H1 (cell line): ENCODE results near the gene PRRT1B. TPM values are rescaled to one million over a fixed set of nuclear protein-coding genes. Genes with fewer than 3 reads are reported as not detected.

ENCODE experiments used
- CTCF ChIA-PET: fragments of 300-600 bp; sonication (Branson Sonifier 250); formaldehyde crosslinking; loops from one replicate; lab custom pipeline; 2021; ENCODE audit not compliant: partially characterized antibody; lab: Charles Lee
- POLR2A ChIA-PET: fragments of 300-600 bp; sonication (Branson Sonifier 250); formaldehyde crosslinking; loops from one replicate; lab custom pipeline; 2021; ENCODE audit warnings: inconsistent platforms; ENCODE audit not compliant: partially characterized antibody; lab: Charles Lee
- DNase-seq, 2 experiments: peaks; one replicate each; pipeline versions ENCODE4 v3.0.0 to v3.0.0-alpha.2; 2010 to 2022; ENCODE audit warnings: low spot score in 2 of 2, low read depth in 1 of 2, mixed read lengths in 1 of 2
- FAIRE-seq: peaks from 2 replicates; lab custom pipeline; 2011; peaks lifted over from hg19 to GRCh38; lab: Jason Lieb, UNC
- H2AFZ ChIP-seq: 2 replicates; pipeline ENCODE4 v1.8.1; 2012; ENCODE audit warnings: low read length, inconsistent platforms
- H2AK5ac ChIP-seq: 2 replicates; pipeline ENCODE4 v1.6.1; 2013; ENCODE audit warnings: low read depth, low read length
- H2BK120ac ChIP-seq: replicated peaks from 2 replicates; pipeline ENCODE3; 2013; ENCODE audit warnings: low read depth, low read length, inconsistent platforms
- H2BK12ac ChIP-seq: 2 replicates; pipeline ENCODE4 v1.6.1; 2013; ENCODE audit warnings: low read depth, low read length
- H2BK15ac ChIP-seq: 2 replicates; pipeline ENCODE4 v1.6.1; 2013; ENCODE audit warnings: low read length
- H2BK20ac ChIP-seq: 2 replicates; pipeline ENCODE4 v1.6.1; 2013; ENCODE audit warnings: low read length
- H2BK5ac ChIP-seq: 2 replicates; pipeline ENCODE4 v1.6.1; 2013; ENCODE audit warnings: low read depth, low read length
- H3K14ac ChIP-seq: 2 replicates; pipeline ENCODE4 v1.6.1; 2013; ENCODE audit warnings: inconsistent platforms; ENCODE audit not compliant: insufficient read length
- H3K18ac ChIP-seq: 2 replicates; pipeline ENCODE4 v1.6.1; 2013; ENCODE audit warnings: low read length; ENCODE audit errors: extremely low read depth
- H3K23ac ChIP-seq: 2 replicates; pipeline ENCODE4 v1.6.1; 2013; ENCODE audit warnings: inconsistent platforms; ENCODE audit not compliant: insufficient read length
- H3K23me2 ChIP-seq: 2 replicates; pipeline ENCODE4 v1.6.1; 2013; ENCODE audit warnings: low read depth, low read length
- H3K27ac ChIP-seq: 2 replicates; pipeline ENCODE4 v1.6.1; 2011; ENCODE audit warnings: low read depth, low read length, inconsistent platforms
- H3K27me3 ChIP-seq, 4 experiments: replicated peaks in 1 of 4; 1 replicate in 1 of 4; 2 replicates in 3 of 4; pipeline versions ENCODE4 v1.6.1 to v1.8.1; 2011 to 2013; ENCODE audit warnings: low read length in 3 of 4, mild to moderate bottlenecking in 3 of 4, inconsistent platforms in 2 of 4, mixed read lengths in 2 of 4, moderate library complexity in 1 of 4; ENCODE audit not compliant: control insufficient read depth in 3 of 4, insufficient read depth in 3 of 4; ENCODE audit errors: extremely low read depth in 1 of 4
- H3K36me3 ChIP-seq, 4 experiments: 2 replicates each; pipeline versions ENCODE4 v1.6.1 to v1.8.1; 2011 to 2013; ENCODE audit warnings: mild to moderate bottlenecking in 4 of 4, low read length in 3 of 4, moderate library complexity in 2 of 4, control low read depth in 1 of 4, inconsistent platforms in 1 of 4; ENCODE audit not compliant: insufficient read depth in 4 of 4, control insufficient read depth in 2 of 4
- H3K4ac ChIP-seq: replicated peaks from 2 replicates; pipeline ENCODE3; 2013; ENCODE audit warnings: low read length, low read depth, mixed read lengths, inconsistent platforms; ENCODE audit not compliant: insufficient read length
- H3K4me1 ChIP-seq, 4 experiments: replicated peaks in 1 of 4; 1 replicate in 1 of 4; 2 replicates in 3 of 4; pipeline versions ENCODE4 v1.6.1 to v1.8.1; 2011 to 2013; ENCODE audit warnings: low read length in 3 of 4, inconsistent platforms in 2 of 4, mixed read lengths in 1 of 4; ENCODE audit not compliant: insufficient read depth in 4 of 4, control insufficient read depth in 3 of 4
- H3K4me2 ChIP-seq, 2 experiments: 2 replicates each; pipeline versions ENCODE4 v1.6.1 to v1.8.1; 2011 to 2013; ENCODE audit warnings: low read depth in 2 of 2, low read length in 2 of 2, control low read depth in 1 of 2, inconsistent platforms in 1 of 2, mild to moderate bottlenecking in 1 of 2; ENCODE audit not compliant: insufficient read depth in 1 of 2
- H3K4me3 ChIP-seq, 4 experiments: fragments of 200-600, 300-600 bp in 1 of 4; sonication (generic), shearing (Covaris generic), sonication (Bioruptor Twin) in 1 of 4; 2 replicates each; pipeline versions ENCODE4 v1.5.1 to v1.8.1; 2011 to 2016; ENCODE audit warnings: low read length in 4 of 4, low read depth in 3 of 4, control low read depth in 2 of 4, inconsistent platforms in 2 of 4, mild to moderate bottlenecking in 2 of 4, mixed read lengths in 1 of 4, moderate library complexity in 1 of 4; ENCODE audit not compliant: insufficient read depth in 2 of 4; ENCODE audit errors: extremely low read depth in 1 of 4
- H3K56ac ChIP-seq: replicated peaks from 2 replicates; pipeline ENCODE3; 2013; ENCODE audit warnings: low read depth, mild to moderate bottlenecking, mixed read lengths, low read length, inconsistent platforms; ENCODE audit not compliant: insufficient read length
- H3K79me1 ChIP-seq: 2 replicates; pipeline ENCODE4 v1.6.1; 2013; ENCODE audit warnings: low read depth, low read length, control low read depth
- H3K79me2 ChIP-seq, 2 experiments: 2 replicates each; pipeline versions ENCODE4 v1.6.1 to v1.8.1; 2012 to 2013; ENCODE audit warnings: low read length in 2 of 2, mild to moderate bottlenecking in 2 of 2, inconsistent platforms in 1 of 2; ENCODE audit not compliant: insufficient read depth in 2 of 2, control insufficient read depth in 1 of 2
- H3K9ac ChIP-seq, 4 experiments: replicated peaks in 1 of 4; 1 replicate in 1 of 4; 2 replicates in 3 of 4; pipeline versions ENCODE4 v1.6.1 to v1.8.1; 2011 to 2013; ENCODE audit warnings: low read depth in 3 of 4, low read length in 3 of 4, control low read depth in 2 of 4, mild to moderate bottlenecking in 2 of 4, moderate library complexity in 2 of 4, inconsistent platforms in 1 of 4; ENCODE audit errors: extremely low read depth in 1 of 4
- H3K9me3 ChIP-seq, 2 experiments: 2 replicates each; pipeline versions ENCODE4 v1.6.1 to v1.8.1; 2012 to 2013; ENCODE audit warnings: mild to moderate bottlenecking in 2 of 2, moderate library complexity in 2 of 2, control low read depth in 1 of 2, inconsistent platforms in 1 of 2, low read depth in 1 of 2, low read length in 1 of 2, mixed read lengths in 1 of 2; ENCODE audit not compliant: insufficient read depth in 2 of 2
- H4K20me1 ChIP-seq, 2 experiments: replicated peaks in 1 of 2; 2 replicates each; pipeline versions ENCODE3 to v1.8.1; 2011 to 2013; ENCODE audit warnings: inconsistent platforms in 2 of 2, low read length in 2 of 2, mild to moderate bottlenecking in 1 of 2; ENCODE audit not compliant: insufficient read depth in 2 of 2, control insufficient read depth in 1 of 2
- H4K5ac ChIP-seq: 2 replicates; pipeline ENCODE4 v1.6.1; 2013; ENCODE audit warnings: low read length, low read depth, mixed read lengths, inconsistent platforms; ENCODE audit not compliant: insufficient read length
- H4K8ac ChIP-seq: 2 replicates; pipeline ENCODE4 v1.8.0; 2013; ENCODE audit warnings: mild to moderate bottlenecking, moderate library complexity, low read length, inconsistent platforms; ENCODE audit not compliant: insufficient read depth; ENCODE audit errors: extremely low read depth
- H4K91ac ChIP-seq: replicated peaks from 2 replicates; pipeline ENCODE3; 2013; ENCODE audit warnings: low read length, mixed read lengths, inconsistent platforms; ENCODE audit not compliant: insufficient read length
- BRCA1 ChIP-seq: IDR thresholded peaks from 2 replicates; pipeline ENCODE4 v1.6.1; 2012; ENCODE audit warnings: low read depth, low read length, improper control_type of control experiment
- CBX5 ChIP-seq: fragments of 300-800, 300-1000 bp; sonication (generic); IDR thresholded peaks from 2 replicates; pipeline ENCODE4 v1.7.1; 2016; ENCODE audit warnings: antibody characterized with exemption, low read length, low read depth
- CBX8 ChIP-seq: fragments of 300-800, 300-1000 bp; sonication (generic); IDR thresholded peaks from 2 replicates; pipeline ENCODE4 v1.7.1; 2016; ENCODE audit warnings: low read depth, low read length, borderline replicate concordance
- EZH2 ChIP-seq: fragments of 200-600 bp; sonication (generic); IDR thresholded peaks from 2 replicates; pipeline ENCODE4 v1.7.1; 2012; ENCODE audit warnings: low read depth, mild to moderate bottlenecking, moderate library complexity, low read length, inconsistent platforms; ENCODE audit not compliant: severe bottlenecking
- GTF2F1 ChIP-seq: IDR thresholded peaks from 2 replicates; pipeline ENCODE4 v1.6.1; 2012; ENCODE audit warnings: low read depth, low read length, improper control_type of control experiment, borderline replicate concordance
- HDAC6 ChIP-seq: IDR thresholded peaks from one replicate; pipeline ENCODE4 v1.7.1; 2012; ENCODE audit warnings: low read depth, mild to moderate bottlenecking, inconsistent platforms, low read length, moderate library complexity
- PHF8 ChIP-seq: fragments of 200-600 bp; sonication (generic); conservative IDR thresholded peaks from 2 replicates; pipeline ENCODE4 v1.7.1; 2012; ENCODE audit warnings: low read depth, mild to moderate bottlenecking, inconsistent platforms, low read length, moderate library complexity
- POLR2A ChIP-seq, 2 experiments: IDR thresholded peaks; 1 replicate in 1 of 2; 2 replicates in 1 of 2; pipeline ENCODE4 v1.6.1; 2011; ENCODE audit warnings: low read depth in 2 of 2, low read length in 2 of 2, mild to moderate bottlenecking in 2 of 2; ENCODE audit errors: control extremely low read depth in 1 of 2
- SIX5 ChIP-seq: IDR thresholded peaks from 2 replicates; pipeline ENCODE4 v1.6.1; 2011; ENCODE audit warnings: mild to moderate bottlenecking, low read depth, low read length
- SP2 ChIP-seq: IDR thresholded peaks from 2 replicates; pipeline ENCODE4 v1.6.1; 2012; ENCODE audit warnings: mild to moderate bottlenecking, low read length, inconsistent platforms
- SRF ChIP-seq: IDR thresholded peaks from 2 replicates; pipeline ENCODE4 v1.6.1; 2011; ENCODE audit warnings: mild to moderate bottlenecking, low read depth, low read length, moderate library complexity
- ZNF274 ChIP-seq: IDR thresholded peaks from 2 replicates; pipeline ENCODE4 v1.7.0; 2012; ENCODE audit warnings: low read length, borderline replicate concordance; ENCODE audit errors: extremely low read depth
- WGBS, 2 experiments: shearing (Covaris generic) in 1 of 2; methylation state at CpG; one replicate each; pipeline versions ENCODE4 v1.1.6 to v1.1.7; 2013 to 2015; ENCODE audit warnings: low lambda C conversion rate in 2 of 2, mixed read lengths in 2 of 2, inconsistent platforms in 1 of 2, low coverage in 1 of 2, missing lambda C conversion rate in 1 of 2; ENCODE audit not compliant: insufficient replicate concordance in 2 of 2, insufficient coverage in 1 of 2, insufficient read length in 1 of 2; ENCODE audit errors: extremely low coverage in 1 of 2, missing lambda C conversion rate in 1 of 2; 5-methylcytosine and 5-hydroxymethylcytosine counted together
- polyA plus RNA-seq, 7 experiments: library from polyadenylated mRNA; depleted of rRNA in 3 of 7; stranded (reverse) in 5 of 7; unstranded in 2 of 7; fragments of >200 nt in 5 of 7; fragments of 200-250 nt in 2 of 7; gene quantifications; 1 replicate in 5 of 7; 2 replicates in 1 of 7; 4 replicates in 1 of 7; pipeline versions ENCODE4 v1.2.1 to v1.2.3, GENCODE V29; 2011 to 2013; ENCODE audit warnings: missing spikeins in 2 of 7, mixed read lengths in 2 of 7
- total RNA-seq: library from RNA; stranded (reverse); fragmentation: NEBNext Ultra II Directional; extraction: Animal tissue kit (Norgen Biotek cat#: 25700); gene quantifications from 2 replicates; pipeline ENCODE4 v1.2.1, GENCODE V29; 2021

PRRT1B gene
- total and polyA plus RNA-seq, 2 of the 8 experiments (the other 6 are each of a cell fraction or from before 2014, with no cell fraction given): 0.30 to 1.2 TPM

- Histone ChIP-seq H2BK15ac (no peak overlapping the region), H3K27me3 (no peaks in the 10 kb centered on the region), H3K9ac (no peak overlapping the region), H3K23ac (no peak overlapping the region), H2AFZ (no peak overlapping the region), H4K91ac (no peak overlapping the region), H2BK20ac (no peak overlapping the region), H4K8ac (0 out of 2 replicates have a peak overlapping the region, but pooled peaks have one; percentile 35), H4K20me1 (peaks cover 0 to 6% of the 10 kb centered on the region in 2 experiments), H3K79me2 (no peaks in the 10 kb centered on the region), H3K4me1 (no peaks in the 10 kb centered on the region; a peak in 1 of 7 replicates), H2BK12ac (no peak overlapping the region), H3K56ac (no peak overlapping the region), H2BK120ac (no peak overlapping the region), H3K9me3 (no peaks in the 10 kb centered on the region), H4K5ac (no peak overlapping the region), H3K4ac (no peak overlapping the region), H3K14ac (no peak overlapping the region), H3K4me2 (no peak overlapping the region), H3K18ac (no peak overlapping the region), H3K36me3 (peaks cover 0 to 3% (median 0%) of the 10 kb centered on the region in 4 experiments; a peak in 2 of 8 replicates), H3K23me2 (no peaks in the 10 kb centered on the region), H3K79me1 (no peaks in the 10 kb centered on the region), H2BK5ac (no peak overlapping the region), H3K4me3 (no peak overlapping the region), H3K27ac (no peak overlapping the region), H2AK5ac (no peak overlapping the region)
- ChIA-PET POLR2A (no interaction called here), CTCF (interaction anchor here (0.6 to 1.2 kb wide), 3 partner anchors 24 to 126 kb away, joined by 3 to 4 read pairs (median 3); no protein-coding TSS in a partner anchor)
- FAIRE-seq: no peak
- no peak for DNase-seq
- 94% methylated on average over 23 of the region's 23 CpGs; no CpG with 5 or more reads in 1 of the 2 experiments for WGBS, 2 experiments
- TF ChIP-seq SRF (no peak), SP2 (no peak), POLR2A (IDR thresholded peaks at IDR 0.05; ENCODE audit: control extremely low read depth in 1 of 2, low read depth in 2 of 2, low read length in 2 of 2) (no peak), ZNF274 (no peak), BRCA1 (no peak), PHF8 (no peak), HDAC6 (no peak), EZH2 (no peak), SIX5 (no peak), CBX5 (no peak), GTF2F1 (no peak), CBX8 (no peak)
Measured at GRCh38 chr9:131575946-131576853, 30.9 kb downstream of the PRRT1B start.
